Neural cell (in vitro differentiated cells): ENCODE results near the gene DIAPH2. TPM values are rescaled to one million over a fixed set of nuclear protein-coding genes. Genes with fewer than 3 reads are reported as not detected.

Experiments
- H2AFZ ChIP-seq: fragments of 200-600, 300-800 bp; sonication (generic), shearing (Covaris generic); 2 replicates; pipeline ENCODE4 v1.6.0; 2014; ENCODE audit warnings: low read depth, mild to moderate bottlenecking, antibody characterized with exemption, low read length, moderate library complexity
- H3F3A ChIP-seq: fragments of 200-600 bp; shearing (Covaris generic); 2 replicates; pipeline ENCODE4 v1.6.1; 2016; ENCODE audit warnings: mild to moderate bottlenecking, moderate library complexity, mixed read lengths, antibody characterized with exemption, low read length; ENCODE audit not compliant: insufficient read depth, poor library complexity, severe bottlenecking
- H3K27ac ChIP-seq: fragments of 200-600, 300-800 bp; sonication (generic), shearing (Covaris generic); 2 replicates; pipeline ENCODE4 v1.5.1; 2014; ENCODE audit warnings: mild to moderate bottlenecking, low read length, moderate library complexity
- H3K27me3 ChIP-seq: fragments of 300-800, 200-600 bp; sonication (generic), shearing (Covaris generic); 2 replicates; pipeline ENCODE4 v1.6.0; 2014; ENCODE audit warnings: mild to moderate bottlenecking, low read depth, low read length, moderate library complexity; ENCODE audit not compliant: insufficient read depth
- H3K36me3 ChIP-seq: fragments of 300-800, 200-600 bp; sonication (generic), shearing (Covaris generic); 2 replicates; pipeline ENCODE4 v1.5.1; 2014; ENCODE audit warnings: mild to moderate bottlenecking, antibody characterized with exemption, low read length, moderate library complexity; ENCODE audit not compliant: insufficient read depth
- H3K4me2 ChIP-seq: fragments of 300-800, 200-600 bp; sonication (generic), shearing (Covaris generic); 2 replicates; pipeline ENCODE4 v1.6.0; 2014; ENCODE audit warnings: mild to moderate bottlenecking, low read length
- H3K4me3 ChIP-seq: fragments of 300-800, 200-600 bp; sonication (generic), shearing (Covaris generic); 2 replicates; pipeline ENCODE4 v1.5.1; 2014; ENCODE audit warnings: mild to moderate bottlenecking, low read length, moderate library complexity
- H3K79me2 ChIP-seq: fragments of 200-600 bp; shearing (Covaris generic); replicated peaks from 2 replicates; pipeline ENCODE4 v1.6.0; 2014; ENCODE audit warnings: mild to moderate bottlenecking, low read length, moderate library complexity; ENCODE audit not compliant: insufficient read depth
- H3K9ac ChIP-seq: fragments of 300-800, 200-600 bp; sonication (generic), shearing (Covaris generic); 2 replicates; pipeline ENCODE4 v1.6.1; 2016; ENCODE audit warnings: mild to moderate bottlenecking, low read length, mixed read lengths
- H3K9me2 ChIP-seq: fragments of 200-600 bp; shearing (Covaris generic); 2 replicates; pipeline ENCODE4 v1.6.1; 2016; ENCODE audit warnings: mild to moderate bottlenecking, low read length, mixed read lengths; ENCODE audit not compliant: insufficient read depth
- H3K9me3 ChIP-seq: fragments of 200-600, 300-800 bp; sonication (generic), shearing (Covaris generic); 2 replicates; pipeline ENCODE4 v1.6.1; 2016; ENCODE audit warnings: mild to moderate bottlenecking, mixed run types, low read length, moderate library complexity, mixed read lengths
- H4K20me1 ChIP-seq: fragments of 200-600 bp; shearing (Covaris generic); 2 replicates; pipeline ENCODE4 v1.6.1; 2016; ENCODE audit warnings: mild to moderate bottlenecking, mixed run types; ENCODE audit not compliant: insufficient read depth
- CTCF ChIP-seq: fragments of 450-650 bp; IDR thresholded peaks from 2 replicates; pipeline ENCODE4 v1.5.1; 2014; ENCODE audit warnings: antibody characterized with exemption, mild to moderate bottlenecking, moderate library complexity; ENCODE audit not compliant: poor library complexity, severe bottlenecking
- EP300 ChIP-seq: fragments of 450-650 bp; conservative IDR thresholded peaks from 2 replicates; pipeline ENCODE4 v1.6.1; 2014; ENCODE audit warnings: antibody characterized with exemption, mild to moderate bottlenecking, moderate library complexity; ENCODE audit not compliant: poor library complexity, severe bottlenecking
- EZH2 ChIP-seq: fragments of 200-600, 300-800 bp; shearing (Covaris generic), sonication (generic); IDR thresholded peaks from 2 replicates; pipeline ENCODE4 v1.6.1; 2014; ENCODE audit warnings: antibody characterized with exemption, low read length, borderline replicate concordance, mild to moderate bottlenecking; ENCODE audit not compliant: insufficient read depth, poor library complexity, severe bottlenecking
- MXI1 ChIP-seq: fragments of 450-650 bp; conservative IDR thresholded peaks from 2 replicates; pipeline ENCODE4 v1.6.1; 2014; ENCODE audit warnings: antibody characterized with exemption, mild to moderate bottlenecking; ENCODE audit not compliant: poor library complexity, severe bottlenecking
- POLR2AphosphoS5 ChIP-seq: IDR thresholded peaks from 2 replicates; pipeline ENCODE4 v1.6.1; 2012
- RAD21 ChIP-seq: fragments of 450-650 bp; conservative IDR thresholded peaks from 2 replicates; pipeline ENCODE4 v1.6.1; 2014; ENCODE audit warnings: antibody characterized with exemption, mild to moderate bottlenecking, moderate library complexity
- REST ChIP-seq: IDR thresholded peaks from 2 replicates; pipeline ENCODE4 v1.6.1; 2012; ENCODE audit warnings: borderline replicate concordance
- SMC3 ChIP-seq: fragments of 450-650 bp; conservative IDR thresholded peaks from 2 replicates; pipeline ENCODE4 v1.6.1; 2014; ENCODE audit warnings: antibody characterized with exemption, mild to moderate bottlenecking, moderate library complexity; ENCODE audit not compliant: poor library complexity
- TAF1 ChIP-seq: IDR thresholded peaks from 2 replicates; pipeline ENCODE4 v1.6.1; 2012; ENCODE audit warnings: low read depth
- polyA plus RNA-seq: library from polyadenylated mRNA; depleted of rRNA; stranded (reverse); fragments of >200 nt; gene quantifications from 2 replicates; pipeline ENCODE4 v1.2.3, GENCODE V29; 2014

The DIAPH2 gene
- polyA plus RNA-seq, 1 donor from 2014 or later = 0.07 TPM

- Histone ChIP-seq H4K20me1 (no peaks in the 10 kb centered on the region), H3K36me3 (no peaks in the 10 kb centered on the region), H3K9me3 (no peaks in the 10 kb centered on the region), H3F3A (no peaks in the 10 kb centered on the region), H3K27me3 (no peaks in the 10 kb centered on the region), H3K9me2 (no peaks in the 10 kb centered on the region), H3K4me2 (no peak overlapping the region), H3K4me3 (no peak overlapping the region), H3K9ac (no peak overlapping the region), H3K79me2 (no peaks in the 10 kb centered on the region), H2AFZ (no peak overlapping the region), H3K27ac (no peak overlapping the region)
- TF ChIP-seq SMC3 (no peak), RAD21 (no peak), MXI1 (no peak), CTCF (no peak), POLR2AphosphoS5 (no peak), TAF1 (no peak), EP300 (no peak), EZH2 (no peak)
Measured at GRCh38 chrX:96774116-96774515, 89.5 kb downstream of the DIAPH2 start.

GRCh38 chrX:96776966-96777365 is 92.3 kb downstream of the DIAPH2 start:
- no peak overlapping the region for H3K4me2 ChIP-seq
- H3K4me3 ChIP-seq = no peak overlapping the region
- H4K20me1 ChIP-seq = no peaks in the 10 kb centered on the region
- no peaks in the 10 kb centered on the region for H3K9me2 ChIP-seq
- H3K9ac ChIP-seq = no peak overlapping the region
- no peaks in the 10 kb centered on the region for H3K36me3 ChIP-seq
- H3K9me3 ChIP-seq = no peaks in the 10 kb centered on the region
- no peaks in the 10 kb centered on the region for H3K79me2 ChIP-seq
- H3K27ac ChIP-seq = no peak overlapping the region
- no peak for TF ChIP-seq REST
- TF ChIP-seq MXI1 = no peak
- TF ChIP-seq RAD21 = no peak
- TF ChIP-seq EZH2 = no peak
- TF ChIP-seq CTCF = no peak
- no peak for TF ChIP-seq SMC3
- no peak for TF ChIP-seq EP300
- TF ChIP-seq POLR2AphosphoS5 = no peak
- no peak for TF ChIP-seq TAF1
- H2AFZ ChIP-seq = no peak overlapping the region
- no peaks in the 10 kb centered on the region for H3K27me3 ChIP-seq
- no peaks in the 10 kb centered on the region for H3F3A ChIP-seq
